ENCODE data around the gene CA11.

Gene CA11

DNA sequence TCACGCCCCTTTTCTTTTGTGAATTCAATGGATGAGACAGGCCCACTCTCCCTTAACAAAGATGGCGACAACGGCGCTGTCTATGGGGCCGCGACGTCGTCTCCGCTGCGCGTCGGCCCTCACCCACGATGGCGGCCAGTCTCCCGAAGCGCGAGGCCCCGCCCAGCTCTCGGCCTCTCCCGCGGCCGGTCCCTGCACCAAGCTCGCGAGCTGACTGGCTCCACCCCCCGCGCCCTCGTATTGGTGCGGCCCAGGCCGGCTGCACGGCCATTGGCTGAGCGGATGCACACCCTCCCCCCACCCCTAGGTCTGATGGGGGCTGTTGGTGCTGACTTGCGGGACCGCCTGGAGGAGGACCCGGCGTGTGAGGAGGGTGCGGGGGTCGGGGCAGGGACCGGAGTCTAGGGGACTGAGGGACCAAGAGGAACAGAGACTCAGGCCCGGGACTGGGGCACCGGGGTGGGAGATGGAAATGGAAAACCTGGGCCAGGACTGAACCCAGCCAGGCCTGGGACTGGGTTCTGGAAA lies 21.9 kb downstream of the CA11 start:
- DNase-seq = peak; percentile 97 to 98 (median 98)
- H3K27me3 ChIP-seq (replicated peaks in 2 of 5; ENCODE audit: control insufficient read depth in 4 of 5, insufficient read depth in 5 of 5, low read length in 4 of 5) = no peaks in the 10 kb centered on the region
- peaks cover 0 to 30% (median 20%) of the 10 kb centered on the region in 4 experiments for H3K4me1 ChIP-seq (ENCODE audit: control extremely low read depth in 1 of 4, control insufficient read depth in 4 of 4, insufficient read depth in 4 of 4, low read length in 3 of 4)
- no peaks in the 10 kb centered on the region for H3K9me3 ChIP-seq (ENCODE audit: control extremely low read depth in 1 of 5, control insufficient read depth in 4 of 5, insufficient read depth in 2 of 5, low read depth in 1 of 5, low read length in 4 of 5)
- ChIA-PET POLR2A (interaction anchor here (0.5 to 1.1 kb wide), 3 partner anchors 143 to 1829 kb away, joined by 3 to 5 read pairs (median 4); no protein-coding TSS in a partner anchor), CTCF (interaction anchor here (0.8 to 2.3 kb wide), 5 partner anchors 8 to 15 kb away, joined by 3 to 6 read pairs (median 3); no protein-coding TSS in a partner anchor)
- WGBS (ENCODE audit: insufficient coverage) = 2% methylated on average over 27 of the region's 40 CpGs
- peak overlapping the region; percentile 8 to 73 (median 63) for H3K4me3 ChIP-seq (ENCODE audit: control insufficient read depth in 1 of 7, extremely low read depth in 1 of 7, insufficient read depth in 4 of 7, low read depth in 2 of 7, low read length in 6 of 7)
- peaks cover 0 to 16% (median 10%) of the 10 kb centered on the region in 4 experiments for H3K36me3 ChIP-seq (ENCODE audit: control insufficient read depth in 4 of 4, insufficient read depth in 4 of 4, low read length in 3 of 4)
- H3K27ac ChIP-seq (ENCODE audit: insufficient read depth in 1 of 2, low read depth in 1 of 2, low read length in 2 of 2, poor library complexity in 1 of 2, severe bottlenecking in 2 of 2) = peak overlapping the region; percentile 15 to 77

DNA sequence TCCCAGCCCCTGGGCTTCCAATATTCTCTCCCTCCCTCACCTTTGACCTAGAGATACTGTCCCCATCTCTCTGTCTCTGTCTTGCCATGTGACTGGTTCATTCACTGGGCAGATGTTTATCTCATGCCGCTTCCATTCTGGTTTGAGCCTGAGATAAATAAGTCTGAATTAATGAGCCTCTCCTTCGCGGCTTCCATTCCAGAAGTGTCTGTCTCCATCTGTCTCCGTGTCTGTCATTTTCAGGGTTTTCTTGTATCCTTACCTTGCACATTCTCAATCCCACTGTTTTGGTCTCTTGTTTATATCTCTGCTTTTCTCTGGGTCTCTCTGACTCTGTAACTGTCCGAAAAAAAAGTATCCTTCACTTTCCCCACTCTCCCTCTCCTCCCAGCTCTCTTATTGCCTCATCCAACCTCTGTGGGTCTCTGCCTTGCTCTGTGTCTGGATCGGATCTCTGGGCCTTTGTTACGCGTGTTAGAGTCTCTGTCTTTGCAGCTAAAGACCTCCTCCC lies 22.4 kb downstream of the CA11 start:
- peaks cover 0 to 30% (median 20%) of the 10 kb centered on the region in 4 experiments for H3K4me1 ChIP-seq (ENCODE audit: control extremely low read depth in 1 of 4, control insufficient read depth in 4 of 4, insufficient read depth in 4 of 4, low read length in 3 of 4)
- CTCF ChIA-PET = interaction anchor here (0.8 to 2.3 kb wide), 5 partner anchors 8 to 15 kb away, joined by 3 to 6 read pairs (median 3); no protein-coding TSS in a partner anchor
- H3K9me3 ChIP-seq (ENCODE audit: control extremely low read depth in 1 of 5, control insufficient read depth in 4 of 5, insufficient read depth in 2 of 5, low read depth in 1 of 5, low read length in 4 of 5) = no peaks in the 10 kb centered on the region
- peaks cover 0 to 15% (median 9%) of the 10 kb centered on the region in 4 experiments for H3K36me3 ChIP-seq (ENCODE audit: control insufficient read depth in 4 of 4, insufficient read depth in 4 of 4, low read length in 3 of 4)
- POLR2A ChIA-PET = interaction anchor here (0.5 to 1.1 kb wide), 3 partner anchors 143 to 221 kb away, joined by 4 to 5 read pairs (median 4); no protein-coding TSS in a partner anchor
- WGBS (ENCODE audit: insufficient coverage) = 58% methylated on average over 8 of the region's 8 CpGs
- peak overlapping the region; percentile 23 to 77 for H3K27ac ChIP-seq (ENCODE audit: insufficient read depth in 1 of 2, low read depth in 1 of 2, low read length in 2 of 2, poor library complexity in 1 of 2, severe bottlenecking in 2 of 2)
- DNase-seq = no peak
- peak overlapping the region in 6 of 7 experiments; percentile 43 to 73 (median 60) for H3K4me3 ChIP-seq (ENCODE audit: control insufficient read depth in 1 of 7, extremely low read depth in 1 of 7, insufficient read depth in 4 of 7, low read depth in 2 of 7, low read length in 6 of 7)
- no peaks in the 10 kb centered on the region for H3K27me3 ChIP-seq (replicated peaks in 2 of 5; ENCODE audit: control insufficient read depth in 4 of 5, insufficient read depth in 5 of 5, low read length in 4 of 5)

DNA sequence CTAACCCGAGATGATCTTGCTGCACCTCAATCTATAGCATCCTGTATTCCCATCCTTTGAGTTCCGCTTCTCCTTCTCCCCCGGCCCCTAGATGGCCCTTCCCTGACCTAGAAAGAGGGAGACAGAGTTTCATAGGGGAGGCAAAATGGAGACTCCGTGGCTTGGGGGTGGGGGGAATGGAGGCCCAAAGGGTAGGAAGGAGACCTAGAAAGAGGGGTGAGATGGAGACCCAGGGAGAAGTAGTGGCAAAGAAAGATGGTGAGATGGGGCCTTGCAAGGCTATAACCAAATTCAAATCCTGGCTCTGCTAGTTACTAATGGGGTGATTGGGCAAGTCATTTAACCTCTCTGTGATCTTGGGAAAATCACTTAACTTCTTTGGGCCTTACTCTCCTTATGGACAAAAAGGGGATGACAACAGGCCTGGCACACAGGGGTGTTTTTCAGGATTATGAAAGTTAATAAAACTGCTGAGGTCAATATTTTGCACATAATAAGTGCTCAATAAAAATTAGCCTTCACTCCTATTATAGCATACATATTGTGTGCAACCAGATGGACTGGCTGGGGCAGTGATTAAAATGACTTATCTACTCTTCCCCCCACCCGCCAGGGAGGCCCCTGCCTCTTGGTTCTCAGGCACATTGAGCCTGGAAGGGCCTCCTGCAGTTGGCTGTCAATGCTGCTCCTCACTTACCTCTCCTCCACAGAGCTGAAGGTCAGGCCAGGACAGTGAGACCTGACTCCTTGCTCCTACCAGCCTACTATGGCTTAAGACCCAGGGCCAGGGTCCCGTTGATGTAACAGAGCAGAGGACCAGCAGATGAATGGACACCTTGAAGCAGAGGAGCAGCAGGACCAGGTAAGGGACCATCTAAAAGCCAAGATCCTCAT lies 26.0 kb downstream of the CA11 start:
- WGBS (ENCODE audit: insufficient coverage) = 50% methylated on average over 2 of the region's 6 CpGs
- CTCF ChIA-PET = interaction anchor here (1.0 to 3.2 kb wide), 5 partner anchors 11 to 34 kb away, joined by 3 to 14 read pairs (median 6); no protein-coding TSS in a partner anchor

DNA sequence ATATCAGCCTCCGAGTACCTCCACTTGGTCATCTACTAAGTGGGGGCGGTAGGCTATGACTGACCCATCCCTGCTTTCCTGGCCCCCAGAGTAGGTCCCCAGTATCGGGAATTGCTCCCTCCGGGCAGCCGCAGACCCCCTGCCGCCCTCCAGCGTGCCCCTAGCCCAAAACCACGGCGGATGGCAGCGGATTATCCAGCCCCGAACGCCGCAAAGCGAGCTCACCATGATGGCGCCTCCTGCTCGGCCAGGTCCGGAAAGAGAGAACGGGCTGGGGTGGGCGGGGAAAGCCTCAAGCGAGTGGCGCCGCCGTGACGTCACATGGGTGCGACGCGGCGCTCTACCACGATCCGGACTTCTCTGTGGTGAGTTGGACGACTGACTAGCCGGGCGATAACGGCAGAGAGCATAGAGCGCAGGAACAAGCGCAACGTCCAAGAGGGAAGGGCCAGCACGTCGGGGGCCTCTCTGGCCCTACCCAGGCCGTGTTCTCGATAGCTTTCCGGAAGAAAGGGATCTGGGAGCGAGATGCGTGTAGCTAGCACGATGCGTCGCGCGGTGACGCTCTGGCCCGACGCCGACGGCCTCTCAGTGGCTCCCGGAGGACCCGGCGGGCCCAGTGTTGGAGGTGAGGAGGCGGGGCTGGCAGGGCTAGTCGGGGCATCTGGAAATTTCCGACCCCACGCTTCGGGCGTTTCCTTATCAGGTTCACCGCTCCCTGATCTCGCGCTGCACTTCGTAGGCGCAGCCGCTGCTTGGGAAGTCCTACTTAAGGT lies 26.9 kb downstream of the CA11 start, which contains the start of the genes RPL18 and SPHK2:
Gene RPL18, minus strand, starts transcription at position 263 of the 776 bp plus-strand sequence. Its CDS starts 35 bp downstream, at position 228.
Gene SPHK2, plus strand, starts transcription at position 591 of the 776 bp plus-strand sequence. CDS start 1,009 bp downstream, outside the sequence.
- no peaks in the 10 kb centered on the region for H3K27me3 ChIP-seq (replicated peaks in 2 of 5; ENCODE audit: control insufficient read depth in 4 of 5, insufficient read depth in 5 of 5, low read length in 4 of 5)
- H3K27ac ChIP-seq (ENCODE audit: insufficient read depth in 1 of 2, low read depth in 1 of 2, low read length in 2 of 2, poor library complexity in 1 of 2, severe bottlenecking in 2 of 2) = peak within 1 kb of the TSS; percentile 87 to 98
- POLR2A ChIA-PET = interaction anchor here (0.6 to 1.3 kb wide), 4 partner anchors 12 to 354 kb away, joined by 3 to 4 read pairs (median 3); partner anchors contain the start of gene EMP3
- H3K9me3 ChIP-seq (ENCODE audit: control extremely low read depth in 1 of 5, control insufficient read depth in 4 of 5, insufficient read depth in 2 of 5, low read depth in 1 of 5, low read length in 4 of 5) = no peaks in the 10 kb centered on the region
- peaks cover 7 to 45% (median 35%) of the 10 kb centered on the region in 4 experiments for H3K4me1 ChIP-seq (ENCODE audit: control extremely low read depth in 1 of 4, control insufficient read depth in 4 of 4, insufficient read depth in 4 of 4, low read length in 3 of 4)
- H3K4me3 ChIP-seq (ENCODE audit: control insufficient read depth in 1 of 7, extremely low read depth in 1 of 7, insufficient read depth in 4 of 7, low read depth in 2 of 7, low read length in 6 of 7) = peak within 1 kb of the TSS; percentile 83 to 100 (median 97)
- 0% methylated on average over 69 of the region's 69 CpGs for WGBS (ENCODE audit: insufficient coverage)
- CTCF ChIA-PET = interaction anchor here (1.0 to 3.2 kb wide), 3 partner anchors 10 to 33 kb away, joined by 3 to 14 read pairs (median 6); no protein-coding TSS in a partner anchor
- peaks cover 13 to 38% (median 24%) of the 10 kb centered on the region in 4 experiments for H3K36me3 ChIP-seq (ENCODE audit: control insufficient read depth in 4 of 4, insufficient read depth in 4 of 4, low read length in 3 of 4)
- DNase-seq = peak; percentile 100

More for the DNA sequence above, 26.0 kb downstream of the CA11 start:
- Histone ChIP-seq H3K36me3 (ENCODE audit: control insufficient read depth in 4 of 4, insufficient read depth in 4 of 4, low read length in 3 of 4) (peaks cover 13 to 32% (median 22%) of the 10 kb centered on the region in 4 experiments), H3K4me1 (ENCODE audit: control extremely low read depth in 1 of 4, control insufficient read depth in 4 of 4, insufficient read depth in 4 of 4, low read length in 3 of 4) (peaks cover 7 to 49% (median 42%) of the 10 kb centered on the region in 4 experiments), H3K4me3 (ENCODE audit: control insufficient read depth in 1 of 7, extremely low read depth in 1 of 7, insufficient read depth in 4 of 7, low read depth in 2 of 7, low read length in 6 of 7) (peak overlapping the region; percentile 41 to 100 (median 94)), H3K9me3 (ENCODE audit: control extremely low read depth in 1 of 5, control insufficient read depth in 4 of 5, insufficient read depth in 2 of 5, low read depth in 1 of 5, low read length in 4 of 5) (no peaks in the 10 kb centered on the region), H3K27ac (ENCODE audit: insufficient read depth in 1 of 2, low read depth in 1 of 2, low read length in 2 of 2, poor library complexity in 1 of 2, severe bottlenecking in 2 of 2) (peak overlapping the region; percentile 55 to 98), H3K27me3 (replicated peaks in 2 of 5; ENCODE audit: control insufficient read depth in 4 of 5, insufficient read depth in 5 of 5, low read length in 4 of 5) (no peaks in the 10 kb centered on the region)
- POLR2A ChIA-PET = interaction anchor here (1.0 to 1.3 kb wide), 2 partner anchors 11 to 18 kb away, joined by 3 to 4 read pairs; no protein-coding TSS in a partner anchor
- DNase-seq = peak in 1 of 3 donors; percentile 52

DNA sequence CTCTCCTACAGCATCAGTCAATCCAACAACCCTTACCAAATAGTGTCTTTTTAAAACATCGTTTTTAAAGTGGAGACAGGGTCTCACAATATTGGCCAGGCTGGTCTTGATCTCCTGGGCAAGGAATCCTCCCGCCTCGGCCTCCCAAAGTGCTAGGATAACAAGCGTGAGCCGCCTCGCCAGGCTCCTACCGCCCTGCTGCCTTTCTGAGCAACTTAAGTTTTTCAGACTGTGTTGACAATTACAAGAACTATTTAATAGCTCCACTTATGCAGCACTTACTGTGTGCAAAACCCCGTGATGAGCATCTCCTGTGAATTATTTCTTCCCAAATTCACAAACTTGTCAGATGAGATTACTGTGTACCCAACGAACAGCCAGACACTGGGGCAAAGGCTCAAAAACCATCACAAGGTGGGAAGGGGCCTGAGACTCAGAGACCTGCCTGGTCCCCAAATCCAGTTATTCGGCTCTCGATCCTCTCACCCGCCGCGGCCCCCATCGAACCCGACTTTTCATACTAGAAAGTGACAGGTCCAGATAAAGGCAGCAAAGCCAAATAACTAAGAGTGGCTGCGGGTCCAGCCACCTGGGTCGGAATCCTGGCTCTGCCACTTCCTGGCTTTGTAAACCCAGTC lies 27.6 kb downstream of the CA11 start:
- Histone ChIP-seq H3K4me3 (ENCODE audit: control insufficient read depth in 1 of 7, extremely low read depth in 1 of 7, insufficient read depth in 4 of 7, low read depth in 2 of 7, low read length in 6 of 7) (peak overlapping the region; percentile 83 to 100 (median 97)), H3K4me1 (ENCODE audit: control extremely low read depth in 1 of 4, control insufficient read depth in 4 of 4, insufficient read depth in 4 of 4, low read length in 3 of 4) (peaks cover 7 to 40% (median 30%) of the 10 kb centered on the region in 4 experiments), H3K27ac (ENCODE audit: insufficient read depth in 1 of 2, low read depth in 1 of 2, low read length in 2 of 2, poor library complexity in 1 of 2, severe bottlenecking in 2 of 2) (peak overlapping the region; percentile 87 to 98), H3K9me3 (ENCODE audit: control extremely low read depth in 1 of 5, control insufficient read depth in 4 of 5, insufficient read depth in 2 of 5, low read depth in 1 of 5, low read length in 4 of 5) (no peaks in the 10 kb centered on the region), H3K36me3 (ENCODE audit: control insufficient read depth in 4 of 4, insufficient read depth in 4 of 4, low read length in 3 of 4) (peaks cover 13 to 40% (median 24%) of the 10 kb centered on the region in 4 experiments), H3K27me3 (replicated peaks in 2 of 5; ENCODE audit: control insufficient read depth in 4 of 5, insufficient read depth in 5 of 5, low read length in 4 of 5) (no peaks in the 10 kb centered on the region)
- 0% methylated on average over 14 of the region's 18 CpGs for WGBS (ENCODE audit: insufficient coverage)
- ChIA-PET CTCF (interaction anchor here (1.9 to 3.2 kb wide), 2 partner anchors 9 to 15 kb away, joined by 6 to 14 read pairs; no protein-coding TSS in a partner anchor), POLR2A (interaction anchor here (0.6 to 1.3 kb wide), 5 partner anchors 12 to 354 kb away, joined by 3 to 4 read pairs (median 3); partner anchors contain the start of gene EMP3)
- DNase-seq = no peak

Data from common myeloid progenitor, CD34-positive (primary cell).